Measurements from ENCODE around the gene ARCN1.
A peak's percentile ranks its signal among the peaks of the same experiment; 100 is the strongest.

The ARCN1 gene

GRCh38 chr11:118612378-118612777 is 40.2 kb downstream of the ARCN1 start:
- Histone ChIP-seq H3K9ac (ENCODE audit: low read depth, low read length) (no peak overlapping the region), H3K27me3 (ENCODE audit: control insufficient read depth, insufficient read depth, low read length) (peaks cover 41% of the 10 kb centered on the region), H3K4me3 (ENCODE audit: low read depth, low read length) (no peak overlapping the region), H3K27ac (ENCODE audit: low read depth, low read length) (no peak overlapping the region), H3K4me1 (ENCODE audit: control insufficient read depth, insufficient read depth, low read length) (peaks cover 36% of the 10 kb centered on the region), H3K36me3 (ENCODE audit: control insufficient read depth, insufficient read depth, low read length) (no peaks in the 10 kb centered on the region), H3K9me3 (ENCODE audit: control insufficient read depth, insufficient read depth, low read length) (no peaks in the 10 kb centered on the region)

- no peaks in the 10 kb centered on the region for H3K36me3 ChIP-seq (ENCODE audit: control insufficient read depth, insufficient read depth, low read length)
- no peak overlapping the region for H3K27ac ChIP-seq (ENCODE audit: low read depth, low read length)
- peaks cover 20% of the 10 kb centered on the region for H3K27me3 ChIP-seq (ENCODE audit: control insufficient read depth, insufficient read depth, low read length)
- no peak overlapping the region for H3K4me3 ChIP-seq (ENCODE audit: low read depth, low read length)
- no peaks in the 10 kb centered on the region for H3K9me3 ChIP-seq (ENCODE audit: control insufficient read depth, insufficient read depth, low read length)
- H3K4me1 ChIP-seq (ENCODE audit: control insufficient read depth, insufficient read depth, low read length): peaks cover 53% of the 10 kb centered on the region
- no peak overlapping the region for H3K9ac ChIP-seq (ENCODE audit: low read depth, low read length)
Measured at GRCh38 chr11:118614511-118614910, 42.3 kb downstream of the ARCN1 start.

DNA sequence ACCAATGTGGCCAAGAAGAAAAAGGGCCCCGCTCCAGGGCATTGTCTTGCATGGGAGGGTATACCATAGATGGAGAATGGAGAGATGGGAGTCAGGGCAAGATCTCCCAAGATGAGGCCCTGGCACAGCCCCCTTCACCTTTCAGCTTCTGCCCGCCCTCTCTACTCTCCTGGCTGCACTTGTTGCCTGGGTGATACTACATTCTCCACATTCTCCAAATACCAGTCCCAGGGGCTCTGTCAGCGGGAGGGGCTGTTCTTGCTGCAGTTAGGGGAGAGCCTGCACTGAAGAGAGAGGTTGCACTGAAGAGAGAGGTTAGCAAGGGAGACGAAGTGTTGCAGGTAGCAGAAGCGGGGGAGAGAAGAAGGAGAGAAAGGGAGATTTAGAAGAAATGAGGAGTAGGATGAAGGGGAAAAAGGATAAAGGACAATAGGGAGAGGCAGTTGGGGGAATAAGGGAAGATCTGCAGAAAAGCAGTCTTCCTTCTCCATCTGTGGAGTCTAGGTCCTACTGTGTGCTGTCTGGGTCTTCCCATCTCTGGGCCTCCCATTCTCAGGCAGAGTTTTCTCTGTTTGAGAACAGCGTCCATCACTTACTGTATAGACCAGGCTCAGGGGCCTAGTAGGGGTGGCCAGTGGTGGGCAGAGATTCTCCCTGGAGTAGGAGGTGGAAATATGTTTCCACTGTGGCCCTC is 43.2 kb downstream of the ARCN1 start:
- Histone ChIP-seq H3K27ac (ENCODE audit: low read depth, low read length) (peak overlapping the region; percentile 83), H3K36me3 (ENCODE audit: control insufficient read depth, insufficient read depth, low read length) (no peaks in the 10 kb centered on the region), H3K9ac (ENCODE audit: low read depth, low read length) (peak overlapping the region; percentile 11; the same call in 1 of the 2 replicates), H3K4me1 (ENCODE audit: control insufficient read depth, insufficient read depth, low read length) (peaks cover 56% of the 10 kb centered on the region), H3K4me3 (ENCODE audit: low read depth, low read length) (peak overlapping the region; percentile 41; the same call in 1 of the 2 replicates), H3K27me3 (ENCODE audit: control insufficient read depth, insufficient read depth, low read length) (peaks cover 11% of the 10 kb centered on the region), H3K9me3 (ENCODE audit: control insufficient read depth, insufficient read depth, low read length) (no peaks in the 10 kb centered on the region)

GRCh38 chr11:118615976-118616371 is 43.8 kb downstream of the ARCN1 start:
- peak overlapping the region; percentile 83 for H3K27ac ChIP-seq (ENCODE audit: low read depth, low read length)
- peaks cover 5% of the 10 kb centered on the region for H3K27me3 ChIP-seq (ENCODE audit: control insufficient read depth, insufficient read depth, low read length)
- H3K4me3 ChIP-seq (ENCODE audit: low read depth, low read length): 0 out of 2 replicates have a peak overlapping the region, but pooled peaks have one; percentile 41
- peaks cover 61% of the 10 kb centered on the region for H3K4me1 ChIP-seq (ENCODE audit: control insufficient read depth, insufficient read depth, low read length)
- no peaks in the 10 kb centered on the region for H3K9me3 ChIP-seq (ENCODE audit: control insufficient read depth, insufficient read depth, low read length)
- H3K9ac ChIP-seq (ENCODE audit: low read depth, low read length): peak overlapping the region; percentile 11; the same call in 1 of the 2 replicates
- no peaks in the 10 kb centered on the region for H3K36me3 ChIP-seq (ENCODE audit: control insufficient read depth, insufficient read depth, low read length)

- Histone ChIP-seq H3K9ac (ENCODE audit: low read depth, low read length) (no peak overlapping the region), H3K27ac (ENCODE audit: low read depth, low read length) (no peak overlapping the region), H3K4me1 (ENCODE audit: control insufficient read depth, insufficient read depth, low read length) (peaks cover 60% of the 10 kb centered on the region)
Measured at GRCh38 chr11:118618115-118618990, 46.1 kb downstream of the ARCN1 start.

DNA sequence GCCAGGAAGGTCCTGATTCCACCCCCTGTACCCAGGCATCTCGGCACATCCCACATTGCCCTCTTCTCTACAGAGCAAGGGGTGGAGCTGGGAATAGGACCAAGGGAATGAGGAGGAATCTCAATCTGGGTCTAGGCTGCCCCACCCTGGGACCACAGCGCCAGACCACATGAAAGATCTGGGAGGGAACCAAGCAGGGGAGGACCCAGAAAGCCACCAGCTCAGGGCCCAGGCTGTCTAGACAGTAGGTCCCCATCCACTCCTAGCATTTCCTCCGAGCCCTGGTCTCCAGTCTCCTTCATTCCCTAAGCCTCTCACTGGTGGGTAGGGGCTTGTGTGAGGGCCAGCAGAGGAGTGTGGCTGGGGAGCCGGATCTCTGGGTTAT is 46.8 kb downstream of the ARCN1 start:
- Histone ChIP-seq H3K9ac (ENCODE audit: low read depth, low read length) (no peak overlapping the region), H3K4me1 (ENCODE audit: control insufficient read depth, insufficient read depth, low read length) (peaks cover 60% of the 10 kb centered on the region), H3K27me3 (ENCODE audit: control insufficient read depth, insufficient read depth, low read length) (no peaks in the 10 kb centered on the region), H3K36me3 (ENCODE audit: control insufficient read depth, insufficient read depth, low read length) (no peaks in the 10 kb centered on the region), H3K4me3 (ENCODE audit: low read depth, low read length) (no peak overlapping the region), H3K27ac (ENCODE audit: low read depth, low read length) (peak overlapping the region; percentile 36), H3K9me3 (ENCODE audit: control insufficient read depth, insufficient read depth, low read length) (no peaks in the 10 kb centered on the region)

More at GRCh38 chr11:118618115-118618990, 46.1 kb downstream of the ARCN1 start:
- Histone ChIP-seq H3K36me3 (ENCODE audit: control insufficient read depth, insufficient read depth, low read length) (no peaks in the 10 kb centered on the region), H3K27me3 (ENCODE audit: control insufficient read depth, insufficient read depth, low read length) (no peaks in the 10 kb centered on the region), H3K9me3 (ENCODE audit: control insufficient read depth, insufficient read depth, low read length) (no peaks in the 10 kb centered on the region), H3K4me3 (ENCODE audit: low read depth, low read length) (no peak overlapping the region)

GRCh38 chr11:118619444-118620197 is 47.4 kb downstream of the ARCN1 start:
- peak overlapping the region; percentile 31; the same call in 1 of the 2 replicates for H3K9ac ChIP-seq (ENCODE audit: low read depth, low read length)
- peaks cover 55% of the 10 kb centered on the region for H3K4me1 ChIP-seq (ENCODE audit: control insufficient read depth, insufficient read depth, low read length)
- H3K27ac ChIP-seq (ENCODE audit: low read depth, low read length): peak overlapping the region; percentile 36
- H3K9me3 ChIP-seq (ENCODE audit: control insufficient read depth, insufficient read depth, low read length): no peaks in the 10 kb centered on the region
- peaks cover 5% of the 10 kb centered on the region for H3K36me3 ChIP-seq (ENCODE audit: control insufficient read depth, insufficient read depth, low read length)
- no peaks in the 10 kb centered on the region for H3K27me3 ChIP-seq (ENCODE audit: control insufficient read depth, insufficient read depth, low read length)
- H3K4me3 ChIP-seq (ENCODE audit: low read depth, low read length): no peak overlapping the region

DNA sequence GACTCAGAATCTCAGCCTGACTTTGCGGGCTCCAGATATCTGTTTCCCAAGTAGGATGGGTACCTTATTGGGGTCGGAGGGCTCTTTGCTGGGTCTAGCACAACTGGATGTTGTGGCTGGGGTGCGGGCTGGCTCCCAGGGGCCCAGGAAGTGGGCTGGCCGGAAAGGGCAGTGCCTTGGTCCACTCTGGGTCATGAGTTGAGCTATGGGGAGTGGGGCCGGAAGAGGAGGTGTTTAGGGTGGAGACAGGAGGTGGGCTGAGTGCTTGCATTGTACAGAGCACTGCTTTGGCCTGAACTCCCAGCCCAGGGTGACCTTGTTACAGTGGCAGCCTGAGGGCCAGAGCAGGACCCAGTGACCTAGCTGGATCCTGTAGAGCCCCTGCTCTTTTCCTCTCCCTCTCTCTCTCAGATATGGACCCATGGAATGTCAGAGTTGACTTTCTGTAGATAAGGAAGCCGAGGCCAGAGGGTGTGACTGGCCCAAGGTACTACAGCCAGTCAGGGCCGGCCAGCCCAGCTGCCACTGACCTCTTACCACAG is 48.4 kb downstream of the ARCN1 start:
- Histone ChIP-seq H3K4me1 (ENCODE audit: control insufficient read depth, insufficient read depth, low read length) (peaks cover 49% of the 10 kb centered on the region), H3K9me3 (ENCODE audit: control insufficient read depth, insufficient read depth, low read length) (no peaks in the 10 kb centered on the region), H3K27ac (ENCODE audit: low read depth, low read length) (peak overlapping the region; percentile 53), H3K36me3 (ENCODE audit: control insufficient read depth, insufficient read depth, low read length) (peaks cover 15% of the 10 kb centered on the region), H3K27me3 (ENCODE audit: control insufficient read depth, insufficient read depth, low read length) (no peaks in the 10 kb centered on the region), H3K9ac (ENCODE audit: low read depth, low read length) (no peak overlapping the region), H3K4me3 (ENCODE audit: low read depth, low read length) (peak overlapping the region; percentile 76; the same call in 1 of the 2 replicates)

GRCh38 chr11:118621071-118621783 is 49.0 kb downstream of the ARCN1 start:
- H3K27me3 ChIP-seq (ENCODE audit: control insufficient read depth, insufficient read depth, low read length): no peaks in the 10 kb centered on the region
- peak overlapping the region; percentile 76 for H3K4me3 ChIP-seq (ENCODE audit: low read depth, low read length)
- peak overlapping the region; percentile 67 for H3K9ac ChIP-seq (ENCODE audit: low read depth, low read length)
- no peaks in the 10 kb centered on the region for H3K9me3 ChIP-seq (ENCODE audit: control insufficient read depth, insufficient read depth, low read length)
- peaks cover 43% of the 10 kb centered on the region for H3K4me1 ChIP-seq (ENCODE audit: control insufficient read depth, insufficient read depth, low read length)
- H3K27ac ChIP-seq (ENCODE audit: low read depth, low read length): peak overlapping the region; percentile 89
- H3K36me3 ChIP-seq (ENCODE audit: control insufficient read depth, insufficient read depth, low read length): peaks cover 20% of the 10 kb centered on the region

DNA sequence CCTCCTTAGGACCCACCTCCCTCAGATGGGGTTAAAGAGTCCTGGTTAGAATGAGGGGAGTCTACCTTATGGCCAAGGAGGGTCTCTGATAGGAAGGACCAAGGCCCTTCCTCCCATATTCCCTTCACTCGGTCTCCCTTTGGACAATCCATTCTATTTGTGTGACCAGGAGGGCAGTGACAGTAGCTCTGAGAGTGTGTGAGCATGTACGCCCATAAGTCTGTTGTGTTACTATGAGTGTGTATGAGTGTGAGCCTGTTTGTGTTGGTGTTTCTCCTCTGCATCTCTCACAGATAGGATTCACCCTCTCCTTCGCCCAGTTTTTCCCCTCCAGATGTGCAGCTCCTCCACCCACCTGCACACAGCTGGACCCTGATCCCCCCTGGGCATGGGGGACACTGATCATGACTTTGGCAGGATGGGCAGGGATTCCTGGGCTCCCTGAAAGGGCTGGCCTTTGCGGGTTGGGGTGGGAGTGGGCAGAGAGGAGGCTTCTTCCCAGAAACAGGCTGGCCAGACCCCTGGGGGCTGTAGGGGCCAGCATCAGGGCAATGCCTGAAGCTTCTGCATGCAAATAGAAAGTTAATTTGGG is 49.7 kb downstream of the ARCN1 start:
- peaks cover 21% of the 10 kb centered on the region for H3K36me3 ChIP-seq (ENCODE audit: control insufficient read depth, insufficient read depth, low read length)
- H3K27ac ChIP-seq (ENCODE audit: low read depth, low read length): peak overlapping the region; percentile 89
- peaks cover 39% of the 10 kb centered on the region for H3K4me1 ChIP-seq (ENCODE audit: control insufficient read depth, insufficient read depth, low read length)
- H3K9ac ChIP-seq (ENCODE audit: low read depth, low read length): peak overlapping the region; percentile 67
- no peaks in the 10 kb centered on the region for H3K27me3 ChIP-seq (ENCODE audit: control insufficient read depth, insufficient read depth, low read length)
- peak overlapping the region; percentile 76 for H3K4me3 ChIP-seq (ENCODE audit: low read depth, low read length)
- no peaks in the 10 kb centered on the region for H3K9me3 ChIP-seq (ENCODE audit: control insufficient read depth, insufficient read depth, low read length)
